ENCODE results near the gene CXCR2.
"Not testable (repeated sequence)": the region's sequence is repeated elsewhere in the genome, so short reads cannot be mapped to it uniquely, and the experiment has no call there.

Gene CXCR2

DNA sequence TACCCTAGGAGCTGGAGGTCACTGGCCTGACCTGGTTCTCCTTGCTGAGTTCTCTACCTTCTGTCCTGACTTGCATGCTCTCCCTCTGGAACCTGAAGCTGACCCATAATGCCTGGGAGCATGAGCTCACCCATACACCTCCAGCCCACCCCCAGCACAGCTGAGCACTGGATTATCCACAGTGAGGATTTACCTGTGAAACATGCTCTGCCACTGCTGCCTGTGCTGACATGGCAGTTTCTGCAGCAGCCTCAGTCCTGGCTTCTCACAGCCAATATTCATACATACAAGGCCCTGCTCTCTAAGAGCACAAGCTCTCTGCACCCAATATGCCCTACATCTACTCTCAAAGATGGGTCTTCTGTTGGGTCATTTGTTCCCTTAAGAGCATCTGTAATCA is 5.0 kb downstream of the CXCR2 start:
- DNase-seq, result no peak

DNA sequence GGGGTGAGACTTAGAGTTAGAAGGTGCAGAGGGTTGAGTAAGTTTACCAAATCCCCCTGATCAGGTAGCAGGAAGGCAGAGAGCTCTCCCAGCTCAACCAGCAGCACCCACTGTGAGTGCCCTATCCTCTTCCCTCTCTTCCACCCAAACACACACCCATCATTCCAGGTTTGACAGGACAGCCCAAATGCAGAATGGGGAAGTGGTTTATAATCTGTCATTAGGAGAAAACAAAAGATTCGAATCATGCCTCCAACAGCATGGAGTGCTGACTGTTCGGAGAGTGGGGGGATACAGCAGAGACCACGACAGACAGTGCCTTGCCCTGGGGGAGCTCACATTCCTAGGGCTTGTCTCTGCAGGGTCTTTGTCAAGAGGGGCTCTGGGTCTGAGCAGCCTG is 11.7 kb downstream of the CXCR2 start:
- DNase-seq, result no peak

DNA sequence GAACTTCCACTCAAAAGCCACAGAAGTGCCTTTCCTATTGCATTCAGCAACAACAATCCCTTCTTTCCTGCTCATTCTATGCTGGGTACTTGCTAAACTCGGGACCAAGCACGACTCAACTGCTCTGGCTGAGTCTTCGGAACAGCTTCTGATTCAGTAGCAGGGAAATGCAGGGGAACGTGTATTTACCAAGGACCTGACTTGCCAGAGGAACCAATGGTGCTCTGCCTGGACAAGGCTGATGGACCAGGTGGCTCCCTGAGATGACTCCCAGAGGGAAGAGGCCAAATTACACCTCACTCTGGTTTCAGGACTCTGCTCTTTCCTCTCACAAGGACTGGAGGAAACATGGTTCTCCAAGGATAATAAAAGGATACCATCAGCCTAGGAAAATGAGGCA is 12.2 kb downstream of the CXCR2 start:
- no peak for DNase-seq

DNA sequence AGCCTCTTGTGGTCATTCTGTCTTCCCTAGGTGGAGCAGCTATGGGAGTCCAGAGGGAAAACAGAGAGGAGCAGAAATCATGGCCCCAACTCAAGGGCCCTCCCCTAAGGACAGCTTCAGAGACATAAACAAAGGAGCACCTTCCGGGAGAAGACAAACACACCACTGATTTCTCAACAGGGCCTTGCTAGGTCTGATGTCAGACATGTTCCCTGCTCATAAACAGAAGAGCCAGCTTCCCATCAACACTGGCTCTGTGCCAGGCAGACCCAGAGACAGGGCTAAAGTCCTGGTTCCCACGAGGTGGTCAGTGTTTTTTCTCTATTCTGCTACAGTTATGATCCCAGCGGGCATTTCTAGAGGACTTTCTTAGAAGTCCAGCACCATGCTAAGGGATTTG is 19.3 kb downstream of the CXCR2 start:
- DNase-seq, result no peak

DNA sequence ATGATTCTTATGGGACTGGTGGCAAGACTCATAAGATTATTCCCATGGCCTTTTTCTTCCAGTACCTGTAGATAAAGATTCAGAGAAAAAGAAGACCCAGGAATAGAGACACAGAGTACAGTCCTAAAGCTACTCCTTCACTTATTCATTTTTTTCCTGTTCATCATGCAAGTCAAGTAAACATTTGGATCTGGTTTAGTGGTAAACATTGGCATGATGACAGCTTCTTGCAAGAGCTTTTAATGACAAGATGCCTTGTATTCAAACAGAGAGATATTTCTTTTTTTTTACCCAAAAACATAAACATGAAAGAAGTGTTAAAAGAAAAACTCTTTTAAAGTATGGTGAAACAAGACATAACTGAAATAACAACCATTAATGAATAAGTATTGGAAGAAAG is 20.2 kb downstream of the CXCR2 start:
- DNase-seq, result no peak

DNA sequence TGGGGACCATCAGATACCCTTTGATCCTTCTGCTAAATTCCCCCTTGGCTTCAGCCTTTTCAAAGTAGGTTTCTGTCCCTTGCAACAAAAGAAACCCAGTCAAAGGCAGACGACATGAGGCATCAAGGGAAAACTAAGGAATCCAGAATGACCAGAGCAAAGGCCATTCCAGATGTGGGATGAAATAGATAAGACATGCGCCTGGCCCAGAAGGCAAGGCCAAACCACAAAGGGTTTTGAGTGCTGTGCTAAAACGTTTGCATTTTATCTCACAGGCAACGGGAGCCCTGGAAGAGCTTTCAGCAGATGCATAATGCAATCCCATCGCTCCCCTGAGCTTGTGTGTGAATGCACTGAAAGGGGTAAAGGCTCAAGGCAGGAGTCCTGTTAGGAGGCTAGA is 23.3 kb downstream of the CXCR2 start:
- no peak for DNase-seq

- DNase-seq, result no peak
These were observed 24.1 kb downstream of the CXCR2 start for GRCh38 chr2:218149848-218150440.

DNA sequence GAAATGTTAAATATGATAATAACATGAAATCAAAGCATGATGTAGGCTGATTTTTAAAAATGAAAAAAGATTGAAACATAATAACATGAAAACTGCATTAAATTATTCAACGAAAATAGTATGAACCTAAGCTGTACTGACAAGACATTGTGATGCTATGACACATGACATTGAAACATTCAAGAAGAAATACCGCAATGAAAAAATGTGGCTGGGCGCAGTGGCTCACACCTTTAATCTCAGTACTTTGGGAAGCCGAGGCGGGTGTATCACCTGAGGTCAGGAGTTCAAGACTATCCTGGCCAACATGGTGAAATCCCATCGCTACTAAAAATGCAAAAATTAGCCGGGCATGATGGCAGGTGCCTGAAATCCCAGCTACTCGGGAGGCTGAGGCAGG is 26.3 kb downstream of the CXCR2 start:
- DNase-seq, result no peak

DNA sequence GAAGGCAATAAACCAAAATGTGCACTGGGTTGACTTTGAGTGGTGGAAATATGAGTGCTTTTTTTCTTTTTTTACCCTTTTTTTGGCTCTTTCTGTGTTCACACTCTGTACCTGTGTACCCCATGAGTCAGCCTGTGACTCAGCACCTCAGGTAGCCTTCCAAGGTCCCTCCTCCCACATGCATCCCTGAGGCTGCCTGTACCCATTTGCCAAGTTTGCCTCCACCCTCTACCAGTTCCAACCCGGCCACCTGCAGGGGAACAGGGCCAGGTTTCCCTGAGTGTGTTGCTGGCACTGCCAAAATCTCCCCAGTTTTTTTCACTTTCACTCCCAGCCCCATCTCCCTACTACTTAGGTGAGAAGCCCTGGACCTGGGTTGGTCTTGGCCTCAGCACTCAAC is 26.9 kb downstream of the CXCR2 start:
- DNase-seq, result no peak

GRCh38 chr2:218155953-218156479 is 30.2 kb downstream of the CXCR2 start:
- no peak for DNase-seq

- no peak for DNase-seq
These were observed 35.8 kb downstream of the CXCR2 start for GRCh38 chr2:218161644-218162043.

- DNase-seq, result no peak
These were observed 37.0 kb downstream of the CXCR2 start for GRCh38 chr2:218162814-218163213.

- peak; percentile 35 for DNase-seq
These were observed 41.0 kb downstream of the CXCR2 start, which contains the start of gene CXCR1 for GRCh38 chr2:218166791-218167190. Gene CXCR1 (minus strand): TSS chr2:218166962. CDS start chr2:218165211, 1,751 bp downstream.

GRCh38 chr2:218168016-218168415 is 42.2 kb downstream of the CXCR2 start:
- DNase-seq, result no peak

DNA sequence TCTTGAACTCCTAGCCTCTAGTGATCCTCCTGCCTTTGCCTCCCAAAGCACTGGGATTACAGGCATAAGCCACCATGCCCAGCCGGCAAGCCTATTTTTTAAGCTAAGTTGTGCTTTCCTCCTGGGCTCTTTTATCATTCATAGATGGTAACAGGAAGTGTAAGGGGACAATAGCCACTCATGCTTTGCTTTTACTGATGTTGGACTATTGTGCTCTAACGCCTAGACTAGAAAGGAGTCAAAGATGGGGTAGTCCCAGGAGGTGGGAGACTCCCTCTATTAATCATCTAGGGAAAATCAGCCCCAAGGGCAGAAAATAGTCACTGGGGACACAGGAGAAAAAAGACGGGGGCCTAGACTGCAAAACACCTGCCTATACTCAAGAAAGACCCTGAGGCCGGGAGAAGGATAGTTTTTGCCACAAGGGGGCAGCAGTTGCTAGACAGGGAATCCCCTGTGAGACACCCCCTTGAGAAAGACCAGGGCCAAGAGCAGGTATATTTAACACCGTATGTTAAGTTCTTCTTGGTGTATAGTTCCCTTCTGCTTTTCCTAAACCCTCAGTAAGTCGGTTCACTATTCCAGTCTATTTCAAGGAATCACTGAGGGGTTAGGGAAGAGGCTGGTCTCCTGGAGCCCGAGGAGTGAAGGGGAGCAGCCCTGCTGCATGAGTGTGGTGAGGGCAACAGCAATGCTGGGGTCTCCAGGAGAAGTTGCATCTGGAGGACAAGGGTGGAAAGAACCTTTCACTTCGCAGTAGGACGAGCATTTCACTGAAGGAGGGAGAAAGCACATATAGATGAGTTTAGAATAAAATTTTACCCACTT is 43.0 kb downstream of the CXCR2 start:
- peak; percentile 75 for DNase-seq

GRCh38 chr2:218169757-218170546 is 44.1 kb downstream of the CXCR2 start:
- DNase-seq, result no peak

GRCh38 chr2:218171744-218172143 is 45.9 kb downstream of the CXCR2 start:
- DNase-seq, result not testable (repeated sequence)

DNA sequence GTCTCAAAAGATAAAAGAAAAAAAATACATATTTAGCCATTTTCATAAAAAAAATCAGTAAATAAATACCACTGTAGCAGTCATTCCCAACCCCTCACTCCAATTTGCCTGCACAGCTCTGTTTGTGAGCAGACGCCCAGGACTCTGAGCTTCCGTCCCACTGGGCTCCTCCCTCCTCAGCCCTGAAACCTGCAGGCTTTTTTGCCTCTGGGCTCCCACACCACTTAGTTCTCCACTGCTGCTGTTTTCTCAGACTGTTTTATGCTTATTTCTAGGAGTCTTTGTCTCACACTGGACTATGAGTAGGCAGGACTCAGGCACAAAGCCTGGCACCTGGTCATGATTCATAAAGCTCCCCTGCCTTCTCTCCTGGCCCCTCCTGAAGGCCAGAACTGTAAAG is 47.0 kb downstream of the CXCR2 start:
- no peak for DNase-seq

GRCh38 chr2:218179782-218180181 is 54.0 kb downstream of the CXCR2 start:
- no peak for DNase-seq

GRCh38 chr2:218180467-218181114 is 54.8 kb downstream of the CXCR2 start:
- DNase-seq, result no peak

DNA sequence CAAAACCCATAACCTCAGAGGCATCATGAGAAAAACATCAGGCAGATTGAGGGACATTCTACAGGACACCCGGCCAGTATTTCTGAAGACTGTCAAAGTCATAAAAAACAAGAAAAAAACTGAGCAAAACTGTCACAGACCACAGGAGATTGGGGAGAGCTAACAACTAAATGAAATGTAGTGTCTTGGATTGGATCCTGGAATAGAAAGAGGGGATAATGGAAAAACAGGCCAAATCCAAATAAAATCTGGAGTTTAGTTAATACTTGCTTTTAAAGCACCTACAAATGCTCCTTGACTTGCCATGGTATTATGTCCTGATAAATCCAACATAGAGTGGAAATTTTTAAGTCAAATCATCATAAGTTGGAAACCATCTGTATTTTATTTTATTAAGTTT is 58.5 kb downstream of the CXCR2 start:
- no peak for DNase-seq

DNA sequence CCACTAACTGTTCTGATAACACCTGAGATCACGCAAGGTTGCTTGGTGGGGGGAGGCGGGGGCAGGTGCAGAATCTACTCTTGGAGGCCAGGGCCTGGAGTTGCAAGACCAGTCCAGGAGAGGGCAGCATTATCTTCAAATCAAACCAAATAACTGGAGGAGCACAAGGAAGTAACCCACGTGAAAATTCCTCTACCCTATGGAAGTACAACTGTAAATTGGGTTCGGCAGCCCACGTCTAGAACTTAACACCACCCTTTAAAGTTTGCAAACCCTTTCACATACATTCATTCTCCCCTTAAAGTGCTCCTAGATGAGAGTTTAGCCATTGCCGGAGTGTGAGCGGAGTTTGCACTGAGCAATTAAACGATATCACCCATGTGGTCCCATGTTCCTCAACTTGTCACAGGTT is 60.5 kb downstream of the CXCR2 start:
- DNase-seq, result peak; percentile 70

Data from activated gamma-delta T cell treated with Interleukin-2 at 50 U/mL for 16 hours (primary cell).